NB4 (cell line): ENCODE data around the gene CREB5.

Experiments used
- DNase-seq: peaks from one replicate; pipeline ENCODE4 v3.0.0; 2010; ENCODE audit warnings: low read depth
- H3K4me3 ChIP-seq: one replicate; pipeline ENCODE4 v1.5.1; 2011; ENCODE audit warnings: mild to moderate bottlenecking, low read depth, low read length, moderate library complexity
- MYC ChIP-seq: IDR thresholded peaks from 2 replicates; pipeline ENCODE4 v1.6.1; 2011; ENCODE audit warnings: low read depth, low read length
- POLR2A ChIP-seq: IDR thresholded peaks from 2 replicates; pipeline ENCODE4 v1.6.1; 2011; ENCODE audit warnings: mild to moderate bottlenecking; ENCODE audit not compliant: insufficient read length; ENCODE audit errors: extremely low read depth
- TF ChIP-seq, protein P1 (sequence below): IDR thresholded peaks from one replicate; pipeline ENCODE4 v1.5.1; 2012; ENCODE audit warnings: low read depth, low read length
- TF ChIP-seq, protein P2 (sequence below): IDR thresholded peaks from 2 replicates; pipeline ENCODE4 v1.6.1; 2011; ENCODE audit warnings: low read depth, low read length

The CREB5 gene

DNA sequence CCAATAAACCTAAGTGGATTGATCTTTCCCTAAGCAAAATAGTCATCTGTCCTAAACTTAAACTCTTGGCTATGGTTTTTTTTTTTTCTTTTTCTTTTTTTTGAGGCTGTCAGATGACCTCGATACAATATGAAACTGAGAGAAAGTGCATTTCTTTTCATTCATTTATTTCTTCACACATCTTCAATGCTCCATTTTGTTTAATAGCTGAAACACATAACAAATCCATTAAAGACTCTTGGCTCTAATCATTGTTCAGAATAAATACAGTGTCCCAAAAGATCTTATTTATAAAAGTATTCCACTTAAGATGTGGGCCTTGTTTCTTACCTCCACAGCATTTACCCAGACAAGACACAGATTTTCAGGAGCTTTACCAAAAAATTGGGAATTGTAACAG is 350.3 kb downstream of the CREB5 start:
- no peak for DNase-seq
- H3K4me3 ChIP-seq: no peak overlapping the region
- TF ChIP-seq, protein P1, sequence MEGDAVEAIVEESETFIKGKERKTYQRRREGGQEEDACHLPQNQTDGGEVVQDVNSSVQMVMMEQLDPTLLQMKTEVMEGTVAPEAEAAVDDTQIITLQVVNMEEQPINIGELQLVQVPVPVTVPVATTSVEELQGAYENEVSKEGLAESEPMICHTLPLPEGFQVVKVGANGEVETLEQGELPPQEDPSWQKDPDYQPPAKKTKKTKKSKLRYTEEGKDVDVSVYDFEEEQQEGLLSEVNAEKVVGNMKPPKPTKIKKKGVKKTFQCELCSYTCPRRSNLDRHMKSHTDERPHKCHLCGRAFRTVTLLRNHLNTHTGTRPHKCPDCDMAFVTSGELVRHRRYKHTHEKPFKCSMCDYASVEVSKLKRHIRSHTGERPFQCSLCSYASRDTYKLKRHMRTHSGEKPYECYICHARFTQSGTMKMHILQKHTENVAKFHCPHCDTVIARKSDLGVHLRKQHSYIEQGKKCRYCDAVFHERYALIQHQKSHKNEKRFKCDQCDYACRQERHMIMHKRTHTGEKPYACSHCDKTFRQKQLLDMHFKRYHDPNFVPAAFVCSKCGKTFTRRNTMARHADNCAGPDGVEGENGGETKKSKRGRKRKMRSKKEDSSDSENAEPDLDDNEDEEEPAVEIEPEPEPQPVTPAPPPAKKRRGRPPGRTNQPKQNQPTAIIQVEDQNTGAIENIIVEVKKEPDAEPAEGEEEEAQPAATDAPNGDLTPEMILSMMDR: no peak
- TF ChIP-seq POLR2A: no peak
- TF ChIP-seq MYC: no peak
- TF ChIP-seq, protein P2, sequence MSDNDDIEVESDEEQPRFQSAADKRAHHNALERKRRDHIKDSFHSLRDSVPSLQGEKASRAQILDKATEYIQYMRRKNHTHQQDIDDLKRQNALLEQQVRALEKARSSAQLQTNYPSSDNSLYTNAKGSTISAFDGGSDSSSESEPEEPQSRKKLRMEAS: no peak

- DNase-seq: no peak
- no peak overlapping the region for H3K4me3 ChIP-seq
- TF ChIP-seq POLR2A: no peak
- TF ChIP-seq MYC: no peak
- TF ChIP-seq, protein P1: no peak
- TF ChIP-seq, protein P2: no peak
Observed at GRCh38 chr7:28766359-28766758, 354.0 kb downstream of the CREB5 start.

DNA sequence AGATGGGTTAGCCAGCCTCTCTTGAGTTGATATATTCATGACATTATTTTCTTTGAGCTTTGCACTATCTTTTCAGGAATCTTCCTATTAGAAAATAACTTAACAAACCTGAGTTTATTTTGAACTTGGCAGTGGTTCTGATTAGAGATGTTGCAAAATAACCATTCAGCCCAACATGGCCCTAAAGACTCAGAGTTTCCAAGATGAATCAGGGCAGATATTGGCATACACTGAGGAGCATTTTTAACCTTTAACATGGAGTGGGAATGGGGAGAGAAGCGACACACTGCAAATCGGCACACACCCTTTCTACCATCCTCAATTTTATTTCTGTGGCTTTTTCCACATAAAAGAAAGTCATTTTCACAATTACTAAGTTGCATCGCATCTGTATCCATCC is 355.0 kb downstream of the CREB5 start:
- H3K4me3 ChIP-seq: no peak overlapping the region
- DNase-seq: no peak
- TF ChIP-seq, protein P1: no peak
- TF ChIP-seq POLR2A: no peak
- TF ChIP-seq, protein P2: no peak
- no peak for TF ChIP-seq MYC

DNA sequence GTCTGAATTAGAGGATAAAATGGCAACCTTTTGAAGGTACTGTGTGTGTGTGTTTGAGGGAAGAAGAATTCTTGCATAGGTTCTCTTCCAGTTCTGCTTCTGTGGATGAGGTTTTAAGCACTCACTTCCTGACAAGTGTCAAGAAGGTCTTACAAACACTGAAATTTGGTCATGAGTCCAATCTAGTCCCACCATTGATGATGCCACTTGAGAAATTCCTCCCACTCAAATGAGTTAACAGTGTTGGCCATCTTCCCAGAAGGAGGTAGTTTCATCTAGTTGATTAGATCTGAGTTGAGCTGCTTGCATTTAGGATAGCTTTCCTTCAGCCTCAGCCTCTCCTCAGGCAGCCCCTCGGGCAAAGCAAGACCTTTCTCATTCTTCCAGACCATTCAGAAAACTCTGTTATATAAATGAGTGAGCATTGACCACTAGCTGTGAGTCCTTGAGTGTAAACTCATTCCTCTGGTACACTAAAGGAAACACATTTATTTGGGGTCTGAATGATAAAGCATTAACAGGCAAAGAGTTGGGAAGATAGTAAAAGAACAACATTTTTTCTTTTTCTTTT is 356.3 kb downstream of the CREB5 start:
- DNase-seq: no peak
- no peak overlapping the region for H3K4me3 ChIP-seq
- TF ChIP-seq MYC: no peak

- TF ChIP-seq, protein P1: no peak
- no peak for TF ChIP-seq POLR2A
- TF ChIP-seq, protein P2: no peak
- TF ChIP-seq MYC: no peak
- DNase-seq: no peak
- no peak overlapping the region for H3K4me3 ChIP-seq
Observed at GRCh38 chr7:28771906-28772622, 359.7 kb downstream of the CREB5 start.

GRCh38 chr7:28773423-28774145 is 361.3 kb downstream of the CREB5 start:
- no peak for TF ChIP-seq POLR2A
- TF ChIP-seq, protein P1: no peak
- H3K4me3 ChIP-seq: no peak overlapping the region
- DNase-seq: no peak
